Tibial nerve (tissue), 4 donors: ENCODE measurements around the gene PTPRE. TPM values are rescaled to one million over a fixed set of nuclear protein-coding genes. Genes with fewer than 3 reads are reported as not detected.

Source experiments
- DNase-seq, 2 donors: peaks; one replicate each; pipeline ENCODE4 v3.0.0-alpha.2; 2019; ENCODE audit warnings: low spot score in 2 of 2
- H3K27ac ChIP-seq, 4 donors: fragments of 200-600 bp; sonication (generic) in 3 of 4; one replicate each; pipeline ENCODE4 v1.5.1; 2017 to 2019; ENCODE audit warnings: mild to moderate bottlenecking in 1 of 4
- H3K27me3 ChIP-seq, 2 donors: fragments of 200-600 bp; sonication (generic) in 1 of 2; one replicate each; pipeline versions ENCODE4 v1.5.1 to v1.6.0; 2017 to 2019
- H3K36me3 ChIP-seq, 3 donors: fragments of 200-600 bp; sonication (generic); one replicate each; pipeline ENCODE4 v1.5.1; 2018 to 2019
- H3K4me1 ChIP-seq, 4 donors: fragments of 200-600 bp; sonication (generic) in 3 of 4; one replicate each; pipeline ENCODE4 v1.5.1; 2017 to 2019
- H3K4me3 ChIP-seq, 4 donors: fragments of 200-600 bp; sonication (generic) in 3 of 4; one replicate each; pipeline ENCODE4 v1.5.1; 2017 to 2019; ENCODE audit warnings: mild to moderate bottlenecking in 1 of 4, moderate library complexity in 1 of 4
- H3K9me3 ChIP-seq, 4 donors: fragments of 200-600 bp; sonication (generic) in 3 of 4; one replicate each; pipeline ENCODE4 v1.5.1; 2017 to 2019
- EP300 ChIP-seq, 2 donors: sonication (generic); formaldehyde crosslinking; IDR thresholded peaks; one replicate each; pipeline ENCODE4 v1.6.1; 2017; ENCODE audit warnings: antibody characterized with exemption in 2 of 2, mild to moderate bottlenecking in 1 of 2
- POLR2A ChIP-seq, 2 donors: fragments of 450-650 bp; IDR thresholded peaks; one replicate each; pipeline ENCODE4 v1.6.1; 2017; ENCODE audit warnings: antibody characterized with exemption in 2 of 2, mild to moderate bottlenecking in 2 of 2, moderate library complexity in 2 of 2
- WGBS, 2 donors: methylation state at CpG; one replicate each; pipeline ENCODE4 v1.1.5; 2018; 5-methylcytosine and 5-hydroxymethylcytosine counted together
- total RNA-seq, 4 donors: library from RNA; depleted of rRNA; stranded (reverse); fragments of >200 nt; gene quantifications; one replicate each; pipeline ENCODE4 v1.1.0, GENCODE V29; 2016
- TF ChIP-seq, protein P1 (sequence below), 5 experiments: fragments of 200-600 bp in 3 of 5; fragments of 450-650 bp in 2 of 5; sonication (generic) in 3 of 5; IDR thresholded peaks; one replicate each; pipeline ENCODE4 v1.5.1; 2016 to 2019; ENCODE audit warnings: antibody characterized with exemption in 5 of 5, mild to moderate bottlenecking in 3 of 5, moderate library complexity in 2 of 5

The PTPRE gene
- total RNA-seq, 4 donors from 2014 or later, result 19.0 to 38.1 (median 25.8) TPM

DNA sequence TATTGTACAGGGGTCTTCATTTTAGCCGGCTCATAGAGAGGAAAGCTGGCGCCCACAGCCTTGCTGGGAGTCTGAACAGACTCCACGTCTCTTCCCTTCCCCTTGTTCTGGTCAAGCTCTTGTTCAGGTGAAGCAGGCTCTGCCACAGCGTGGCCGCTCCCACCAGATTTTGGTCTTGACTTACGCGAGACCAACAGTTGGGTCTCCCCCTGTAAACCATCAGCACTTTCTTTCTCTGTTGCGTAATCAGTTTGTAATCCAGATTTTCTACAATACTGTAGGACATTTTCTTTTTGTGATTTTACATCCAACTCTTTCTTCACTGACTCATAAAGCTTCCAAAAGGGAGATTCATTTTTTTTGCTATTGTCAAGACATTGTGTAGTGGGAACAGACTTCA is 208.5 kb downstream of the PTPRE start:
- DNase-seq, result no peak

DNA sequence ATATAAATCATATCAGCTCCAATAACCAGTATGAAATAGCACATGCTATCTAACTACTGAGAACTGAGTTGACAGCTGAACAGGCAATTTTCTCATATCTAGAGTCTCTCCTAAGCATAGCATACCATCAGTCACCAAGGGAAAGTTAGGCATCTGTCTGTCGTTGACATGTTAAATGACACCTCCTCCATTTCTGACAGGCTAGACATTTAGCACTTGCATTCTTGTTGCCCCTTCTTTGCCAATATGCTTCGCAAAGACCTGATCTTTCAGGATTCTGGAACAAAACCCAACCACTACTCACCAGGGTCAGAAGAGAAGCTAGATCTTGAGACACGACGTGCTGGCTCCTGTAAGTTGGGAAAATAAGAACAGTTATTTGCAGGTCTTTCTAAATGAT is 209.3 kb downstream of the PTPRE start:
- Histone ChIP-seq H3K27me3 (no peaks in the 10 kb centered on the region), H3K4me3 (no peak overlapping the region), H3K27ac (no peak overlapping the region), H3K9me3 (no peaks in the 10 kb centered on the region), H3K36me3 (no peaks in the 10 kb centered on the region), H3K4me1 (no peaks in the 10 kb centered on the region)
- DNase-seq, result no peak
- 95 to 98% methylated on average over 4 of the region's 4 CpGs for WGBS, 2 donors
- TF ChIP-seq, protein P1, sequence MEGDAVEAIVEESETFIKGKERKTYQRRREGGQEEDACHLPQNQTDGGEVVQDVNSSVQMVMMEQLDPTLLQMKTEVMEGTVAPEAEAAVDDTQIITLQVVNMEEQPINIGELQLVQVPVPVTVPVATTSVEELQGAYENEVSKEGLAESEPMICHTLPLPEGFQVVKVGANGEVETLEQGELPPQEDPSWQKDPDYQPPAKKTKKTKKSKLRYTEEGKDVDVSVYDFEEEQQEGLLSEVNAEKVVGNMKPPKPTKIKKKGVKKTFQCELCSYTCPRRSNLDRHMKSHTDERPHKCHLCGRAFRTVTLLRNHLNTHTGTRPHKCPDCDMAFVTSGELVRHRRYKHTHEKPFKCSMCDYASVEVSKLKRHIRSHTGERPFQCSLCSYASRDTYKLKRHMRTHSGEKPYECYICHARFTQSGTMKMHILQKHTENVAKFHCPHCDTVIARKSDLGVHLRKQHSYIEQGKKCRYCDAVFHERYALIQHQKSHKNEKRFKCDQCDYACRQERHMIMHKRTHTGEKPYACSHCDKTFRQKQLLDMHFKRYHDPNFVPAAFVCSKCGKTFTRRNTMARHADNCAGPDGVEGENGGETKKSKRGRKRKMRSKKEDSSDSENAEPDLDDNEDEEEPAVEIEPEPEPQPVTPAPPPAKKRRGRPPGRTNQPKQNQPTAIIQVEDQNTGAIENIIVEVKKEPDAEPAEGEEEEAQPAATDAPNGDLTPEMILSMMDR (IDR thresholded peaks at IDR 0.05), result no peak
- TF ChIP-seq EP300 (IDR thresholded peaks at IDR 0.05) (no peak), POLR2A (IDR thresholded peaks at IDR 0.05) (no peak)

More for the DNA sequence above, 208.5 kb downstream of the PTPRE start:
- Histone ChIP-seq H3K27me3 (no peaks in the 10 kb centered on the region), H3K27ac (no peak overlapping the region), H3K4me1 (no peaks in the 10 kb centered on the region), H3K36me3 (no peaks in the 10 kb centered on the region), H3K9me3 (no peaks in the 10 kb centered on the region), H3K4me3 (no peak overlapping the region)
- TF ChIP-seq, protein P1 (IDR thresholded peaks at IDR 0.05), result no peak
- TF ChIP-seq EP300 (IDR thresholded peaks at IDR 0.05), result no peak
- no peak for TF ChIP-seq POLR2A (IDR thresholded peaks at IDR 0.05)
- WGBS, 2 donors, result 91 to 97% methylated on average over 8 of the region's 8 CpGs

- WGBS, 2 donors, result 89 to 90% methylated on average over 13 of the region's 13 CpGs
These were observed 210.1 kb downstream of the PTPRE start for GRCh38 chr10:128116851-128117615.

DNA sequence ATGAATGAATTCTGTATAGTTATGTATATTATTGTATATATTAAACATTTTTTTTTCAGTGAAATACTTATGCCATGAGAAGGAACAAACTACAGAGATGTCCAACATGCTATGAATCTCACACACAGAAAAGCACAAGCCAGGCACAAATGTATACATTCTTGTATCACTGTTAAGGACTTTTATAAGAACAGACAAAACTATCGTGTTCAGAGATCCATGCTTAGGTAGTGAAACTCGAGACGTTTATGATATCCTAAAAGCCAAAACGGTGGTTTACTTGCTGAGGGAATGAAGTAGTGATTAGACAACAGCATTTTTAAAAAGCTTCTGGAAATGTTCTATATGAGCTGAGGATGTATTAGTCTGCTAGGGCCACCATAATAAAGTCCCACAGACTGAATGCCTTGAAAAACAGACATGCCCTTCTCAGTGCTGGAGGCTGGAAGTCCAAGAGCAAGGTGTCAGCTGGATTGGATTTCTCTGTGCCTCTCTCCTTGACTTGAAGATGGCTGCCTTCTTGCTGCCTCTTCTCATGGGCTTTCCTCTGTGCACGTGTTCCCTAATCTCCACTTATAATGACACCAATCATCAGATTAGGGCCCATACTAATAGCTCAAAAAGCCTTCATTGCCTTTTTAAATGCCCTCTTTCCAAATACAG is 215.0 kb downstream of the PTPRE start:
- Histone ChIP-seq H3K9me3 (no peaks in the 10 kb centered on the region), H3K27me3 (peaks cover 0 to 43% of the 10 kb centered on the region in 2 donors), H3K4me3 (no peak overlapping the region), H3K4me1 (peaks cover 0 to 22% (median 12%) of the 10 kb centered on the region in 4 donors), H3K27ac (no peak overlapping the region), H3K36me3 (no peaks in the 10 kb centered on the region)
- 88 to 89% methylated on average over 5 of the region's 5 CpGs for WGBS, 2 donors
- TF ChIP-seq EP300 (IDR thresholded peaks at IDR 0.05) (no peak), POLR2A (IDR thresholded peaks at IDR 0.05) (no peak)
- TF ChIP-seq, protein P1 (IDR thresholded peaks at IDR 0.05), result no peak
- DNase-seq, result no peak

More at GRCh38 chr10:128116851-128117615, 210.1 kb downstream of the PTPRE start:
- Histone ChIP-seq H3K9me3 (no peaks in the 10 kb centered on the region), H3K27ac (no peak overlapping the region), H3K4me1 (no peaks in the 10 kb centered on the region), H3K4me3 (no peak overlapping the region), H3K27me3 (peaks cover 0 to 5% of the 10 kb centered on the region in 2 donors), H3K36me3 (no peaks in the 10 kb centered on the region)
- TF ChIP-seq POLR2A (IDR thresholded peaks at IDR 0.05) (no peak), EP300 (IDR thresholded peaks at IDR 0.05) (no peak)
- TF ChIP-seq, protein P1 (IDR thresholded peaks at IDR 0.05), result no peak
- no peak for DNase-seq

- H3K27me3 ChIP-seq, result peaks cover 0 to 43% of the 10 kb centered on the region in 2 donors
- no peaks in the 10 kb centered on the region for H3K9me3 ChIP-seq
- no peak overlapping the region for H3K4me3 ChIP-seq
- no peak for DNase-seq
- no peak overlapping the region for H3K27ac ChIP-seq
- no peaks in the 10 kb centered on the region for H3K36me3 ChIP-seq
- WGBS, 2 donors, result 81 to 84% methylated on average over 2 of the region's 2 CpGs
- H3K4me1 ChIP-seq, result peaks cover 0 to 22% (median 12%) of the 10 kb centered on the region in 4 donors
- TF ChIP-seq POLR2A (IDR thresholded peaks at IDR 0.05) (no peak), EP300 (IDR thresholded peaks at IDR 0.05) (no peak)
- TF ChIP-seq, protein P1 (IDR thresholded peaks at IDR 0.05), result no peak
These were observed 216.0 kb downstream of the PTPRE start for GRCh38 chr10:128122931-128123330.
